ENCODE data around the gene MRPL32. TPM values are rescaled to one million over a fixed set of nuclear protein-coding genes. Genes with fewer than 3 reads are reported as not detected.

The MRPL32 gene
- total RNA-seq, 1 experiment from 2014 or later, result 101 TPM

DNA sequence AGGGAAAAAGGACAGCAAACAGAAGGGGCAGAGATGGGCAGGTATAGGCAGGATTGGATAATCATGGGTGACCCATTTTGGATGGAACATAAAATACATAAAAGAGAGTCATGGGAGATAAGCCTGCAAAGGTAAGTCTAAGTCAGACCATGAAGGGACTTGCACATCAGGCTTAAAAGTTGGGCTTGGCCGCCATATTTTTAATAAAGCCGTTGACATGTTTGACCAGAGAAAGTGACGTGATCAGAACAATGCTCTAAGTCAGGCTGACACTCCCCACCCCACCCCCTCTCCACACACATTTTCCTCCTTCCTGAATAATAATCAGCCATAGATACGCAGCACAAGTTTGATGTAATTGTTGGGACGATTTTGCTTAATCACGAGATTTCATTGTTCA, 54.0 kb downstream of the MRPL32 start:
- no peak overlapping the region for H2BK15ac ChIP-seq (ENCODE audit: low read depth, low read length)
- H3K4me3 Mint-ChIP-seq, result no peak overlapping the region
- H2AFZ ChIP-seq (ENCODE audit: low read length), result no peak overlapping the region
- DNase-seq, result no peak
- peaks cover 0 to 7% (median 0%) of the 10 kb centered on the region in 3 experiments; a peak in 2 of 7 replicates for H3K36me3 Mint-ChIP-seq (ENCODE audit: insufficient read depth in 1 of 3, low read depth in 3 of 3)
- H3K27me3 ChIP-seq (ENCODE audit: insufficient read depth, low read length), result no peaks in the 10 kb centered on the region
- WGBS (ENCODE audit: extremely low coverage, insufficient read length, low lambda C conversion rate), result no CpG with 5 or more reads among the region's 6 CpGs
- no peak overlapping the region for H2AK5ac ChIP-seq (ENCODE audit: insufficient read length, low read length)
- H3K4me2 ChIP-seq (ENCODE audit: insufficient read depth, insufficient read length, low read length), result no peak overlapping the region
- no peak overlapping the region for H3K23ac ChIP-seq (ENCODE audit: insufficient read length, low read depth, low read length)
- H3K9ac ChIP-seq (ENCODE audit: extremely low read depth, insufficient read length, low read length), result no peak overlapping the region
- H3K79me2 ChIP-seq (ENCODE audit: insufficient read depth, low read length), result no peaks in the 10 kb centered on the region
- no peak overlapping the region for H3K4ac ChIP-seq (ENCODE audit: low read depth, low read length)
- no peak overlapping the region for H3K27ac ChIP-seq (ENCODE audit: insufficient read length, low read depth, low read length)
- H4K8ac ChIP-seq (replicated peaks; ENCODE audit: insufficient read length, low read depth, low read length), result no peak overlapping the region
- H3K4me1 ChIP-seq (ENCODE audit: insufficient read depth, low read length), result no peaks in the 10 kb centered on the region; the same call in 1 of the 2 replicates
- no peak overlapping the region for H2BK20ac ChIP-seq (ENCODE audit: low read depth, low read length, poor library complexity, severe bottlenecking)
- no peak overlapping the region for H2BK120ac ChIP-seq (ENCODE audit: low read depth, low read length, poor library complexity, severe bottlenecking)
- no peak overlapping the region for H2BK12ac ChIP-seq (ENCODE audit: insufficient read length, low read depth, low read length)
- H3K79me1 ChIP-seq (ENCODE audit: insufficient read depth, low read depth, low read length, poor library complexity, severe bottlenecking), result no peaks in the 10 kb centered on the region
- TF ChIP-seq, protein P1, sequence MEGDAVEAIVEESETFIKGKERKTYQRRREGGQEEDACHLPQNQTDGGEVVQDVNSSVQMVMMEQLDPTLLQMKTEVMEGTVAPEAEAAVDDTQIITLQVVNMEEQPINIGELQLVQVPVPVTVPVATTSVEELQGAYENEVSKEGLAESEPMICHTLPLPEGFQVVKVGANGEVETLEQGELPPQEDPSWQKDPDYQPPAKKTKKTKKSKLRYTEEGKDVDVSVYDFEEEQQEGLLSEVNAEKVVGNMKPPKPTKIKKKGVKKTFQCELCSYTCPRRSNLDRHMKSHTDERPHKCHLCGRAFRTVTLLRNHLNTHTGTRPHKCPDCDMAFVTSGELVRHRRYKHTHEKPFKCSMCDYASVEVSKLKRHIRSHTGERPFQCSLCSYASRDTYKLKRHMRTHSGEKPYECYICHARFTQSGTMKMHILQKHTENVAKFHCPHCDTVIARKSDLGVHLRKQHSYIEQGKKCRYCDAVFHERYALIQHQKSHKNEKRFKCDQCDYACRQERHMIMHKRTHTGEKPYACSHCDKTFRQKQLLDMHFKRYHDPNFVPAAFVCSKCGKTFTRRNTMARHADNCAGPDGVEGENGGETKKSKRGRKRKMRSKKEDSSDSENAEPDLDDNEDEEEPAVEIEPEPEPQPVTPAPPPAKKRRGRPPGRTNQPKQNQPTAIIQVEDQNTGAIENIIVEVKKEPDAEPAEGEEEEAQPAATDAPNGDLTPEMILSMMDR (conservative IDR thresholded peaks at IDR 0.05), result no peak
- no peaks in the 10 kb centered on the region for H3K27me3 Mint-ChIP-seq (ENCODE audit: low read depth)
- H3K23me2 ChIP-seq (ENCODE audit: insufficient read length, low read depth, low read length, poor library complexity, severe bottlenecking), result no peaks in the 10 kb centered on the region
- no peak overlapping the region for H4K91ac ChIP-seq (ENCODE audit: insufficient read length, low read depth, low read length)
- H3T11ph ChIP-seq (ENCODE audit: low read length), result no peak overlapping the region
- peaks cover 0 to 3% of the 10 kb centered on the region in 2 experiments; a peak in 1 of 4 replicates for H3K4me1 Mint-ChIP-seq
- no peak overlapping the region for H2BK5ac ChIP-seq (ENCODE audit: insufficient read length, low read length)
- H3K14ac ChIP-seq (ENCODE audit: insufficient read depth, low read length), result no peak overlapping the region
- no peak overlapping the region for H3K18ac ChIP-seq (ENCODE audit: insufficient read length, low read depth, low read length)
- no peak overlapping the region for H3K56ac ChIP-seq (ENCODE audit: insufficient read length, low read depth, low read length)
- no peak overlapping the region for H3K27ac Mint-ChIP-seq
- no peak overlapping the region for H4K5ac ChIP-seq (ENCODE audit: insufficient read length, low read depth, low read length)
- H3K9me3 ChIP-seq (ENCODE audit: control insufficient read depth, low read depth, low read length), result no peaks in the 10 kb centered on the region
- H3K9me3 Mint-ChIP-seq, result peaks cover 6 to 10% of the 10 kb centered on the region in 2 experiments; a peak in 4 of 5 replicates
- no peaks in the 10 kb centered on the region for H4K20me1 ChIP-seq (ENCODE audit: control insufficient read depth, insufficient read depth, insufficient read length)

Data from H9 (cell line).